Upper lobe of left lung (tissue), 6 donors: ENCODE results near the gene MSMO1. TPM values are rescaled to one million over a fixed set of nuclear protein-coding genes. Genes with fewer than 3 reads are reported as not detected.

Source experiments
- ATAC-seq, 2 donors: fragments of 200-7000 bp; cut with Tn5 transposase; one replicate each; pipeline ENCODE4 v1.9.1; 2022; ENCODE audit warnings: mild to moderate bottlenecking in 2 of 2, moderate library complexity in 2 of 2; ENCODE audit not compliant: low FRiP score in 2 of 2
- DNase-seq, 2 donors: peaks; one replicate each; pipeline ENCODE4 v3.0.0-alpha.2; 2019 to 2020
- H3K27ac ChIP-seq, 4 donors: fragments of 200-600 bp; sonication (generic); one replicate each; pipeline ENCODE4 v1.5.1; 2016 to 2019
- H3K27me3 ChIP-seq, 4 donors: fragments of 200-600 bp; sonication (generic); one replicate each; pipeline ENCODE4 v1.5.1; 2017 to 2019
- H3K36me3 ChIP-seq, 4 donors: fragments of 200-600 bp; sonication (generic); one replicate each; pipeline ENCODE4 v1.5.1; 2016 to 2019
- H3K4me1 ChIP-seq, 4 donors: fragments of 200-600 bp; sonication (generic); one replicate each; pipeline ENCODE4 v1.5.1; 2018 to 2019
- H3K4me3 ChIP-seq, 4 donors: fragments of 200-600 bp; sonication (generic); one replicate each; pipeline ENCODE4 v1.5.1; 2017 to 2019; ENCODE audit warnings: mild to moderate bottlenecking in 2 of 4, moderate library complexity in 1 of 4
- H3K9me3 ChIP-seq, 4 donors: fragments of 200-600 bp; sonication (generic); one replicate each; pipeline ENCODE4 v1.5.1; 2018 to 2019
- EP300 ChIP-seq, 4 donors: sonication (generic); formaldehyde crosslinking; IDR thresholded peaks; one replicate each; pipeline ENCODE4 v1.5.1; 2017; ENCODE audit warnings: antibody characterized with exemption in 4 of 4, control low read depth in 2 of 4
- POLR2A ChIP-seq, 4 donors: fragments of 450-650 bp; IDR thresholded peaks; one replicate each; pipeline ENCODE4 v1.5.1; 2016 to 2017; ENCODE audit warnings: antibody characterized with exemption in 4 of 4, mild to moderate bottlenecking in 2 of 4
- POLR2AphosphoS5 ChIP-seq, 2 donors: sonication (generic); formaldehyde crosslinking; IDR thresholded peaks; one replicate each; pipeline ENCODE4 v1.5.1; 2017; ENCODE audit warnings: antibody characterized with exemption in 2 of 2
- WGBS, 2 donors: methylation state at CpG; one replicate each; pipeline ENCODE4 v1.1.5; 2017 to 2018; 5-methylcytosine and 5-hydroxymethylcytosine counted together
- total RNA-seq, 6 donors: library from RNA; depleted of rRNA in 4 of 6; stranded (reverse); fragments of >200 nt in 4 of 6; gene quantifications; one replicate each; pipeline versions ENCODE4 v1.1.0 to v1.2.1, GENCODE V29; 2016 to 2021
- TF ChIP-seq, protein P1 (sequence below), 6 experiments: fragments of 450-650 bp in 4 of 6; fragments of 200-600 bp in 2 of 6; sonication (generic) in 2 of 6; IDR thresholded peaks; one replicate each; pipeline ENCODE4 v1.5.1; 2016 to 2019; ENCODE audit warnings: antibody characterized with exemption in 6 of 6
- donor health status: DM: no; HTN: no; CAD: no; lungs with moderate emphysema.
- donor health status: DM: no; HTN: yes; CAD: no; lungs with severe emphysema.

The MSMO1 gene
- total RNA-seq, 6 donors from 2014 or later = 21.0 to 193 (median 125) TPM

GRCh38 chr4:165378745-165379677 is 51.5 kb downstream of the MSMO1 start, which contains the start of gene CPE:
Gene CPE, plus strand, starts transcription at chr4:165379008. Its CDS starts 214 bp downstream, at chr4:165379222.
- TF ChIP-seq POLR2A (IDR thresholded peaks at IDR 0.05) (peak in 2 of 4 donors; percentile 29 to 66), EP300 (IDR thresholded peaks at IDR 0.05) (no peak), POLR2AphosphoS5 (IDR thresholded peaks at IDR 0.05) (peak in 1 of 2 donors; percentile 38)
- TF ChIP-seq, protein P1, sequence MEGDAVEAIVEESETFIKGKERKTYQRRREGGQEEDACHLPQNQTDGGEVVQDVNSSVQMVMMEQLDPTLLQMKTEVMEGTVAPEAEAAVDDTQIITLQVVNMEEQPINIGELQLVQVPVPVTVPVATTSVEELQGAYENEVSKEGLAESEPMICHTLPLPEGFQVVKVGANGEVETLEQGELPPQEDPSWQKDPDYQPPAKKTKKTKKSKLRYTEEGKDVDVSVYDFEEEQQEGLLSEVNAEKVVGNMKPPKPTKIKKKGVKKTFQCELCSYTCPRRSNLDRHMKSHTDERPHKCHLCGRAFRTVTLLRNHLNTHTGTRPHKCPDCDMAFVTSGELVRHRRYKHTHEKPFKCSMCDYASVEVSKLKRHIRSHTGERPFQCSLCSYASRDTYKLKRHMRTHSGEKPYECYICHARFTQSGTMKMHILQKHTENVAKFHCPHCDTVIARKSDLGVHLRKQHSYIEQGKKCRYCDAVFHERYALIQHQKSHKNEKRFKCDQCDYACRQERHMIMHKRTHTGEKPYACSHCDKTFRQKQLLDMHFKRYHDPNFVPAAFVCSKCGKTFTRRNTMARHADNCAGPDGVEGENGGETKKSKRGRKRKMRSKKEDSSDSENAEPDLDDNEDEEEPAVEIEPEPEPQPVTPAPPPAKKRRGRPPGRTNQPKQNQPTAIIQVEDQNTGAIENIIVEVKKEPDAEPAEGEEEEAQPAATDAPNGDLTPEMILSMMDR (IDR thresholded peaks at IDR 0.05) = peak; percentile 38 to 83 (median 62)
- peak; percentile 79 to 92 for DNase-seq
- Histone ChIP-seq H3K4me3 (peak within 1 kb of the TSS; percentile 19 to 65 (median 52)), H3K27me3 (peaks cover 0 to 14% (median 6%) of the 10 kb centered on the region in 4 donors), H3K36me3 (no peaks in the 10 kb centered on the region), H3K27ac (peak within 1 kb of the TSS in 3 of 4 donors; percentile 14 to 75 (median 67)), H3K4me1 (peaks cover 0 to 13% (median 8%) of the 10 kb centered on the region in 4 donors), H3K9me3 (no peaks in the 10 kb centered on the region)
- ATAC-seq = peak; percentile 94 to 97
- 5 to 12% methylated on average over 5 to 61 of the region's 82 CpGs for WGBS, 2 donors

DNA sequence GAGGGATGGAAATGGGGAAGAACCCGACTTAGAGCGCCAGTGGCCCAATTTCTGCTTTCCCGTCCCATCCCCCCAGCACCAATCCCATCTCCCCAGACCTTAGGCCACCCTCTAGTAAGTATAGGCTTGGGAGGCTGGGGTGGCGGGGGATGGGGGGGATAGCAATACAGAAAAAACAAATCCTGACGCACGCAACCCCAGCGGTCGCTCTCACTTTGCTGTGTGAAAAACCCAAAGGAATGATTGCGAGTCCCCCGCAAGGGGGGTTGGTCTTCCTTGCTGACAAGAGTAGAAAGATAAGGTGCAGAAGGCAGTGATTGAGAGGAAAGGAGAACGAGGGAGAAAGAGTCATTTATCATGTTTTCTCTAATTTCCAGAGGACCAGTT is 52.2 kb downstream of the MSMO1 start:
- WGBS, 2 donors = 63 to 73% methylated on average over 11 of the region's 11 CpGs
- TF ChIP-seq POLR2A (IDR thresholded peaks at IDR 0.05) = no peak
- TF ChIP-seq, protein P1 (IDR thresholded peaks at IDR 0.05) = no peak
- peak overlapping the region in 2 of 4 donors; percentile 67 to 75 for H3K27ac ChIP-seq
- H3K36me3 ChIP-seq = no peaks in the 10 kb centered on the region
- DNase-seq (no peak), ATAC-seq (peak in 1 of 2 donors; percentile 23)
- H3K9me3 ChIP-seq = no peaks in the 10 kb centered on the region
- peak overlapping the region; percentile 19 to 65 (median 52) for H3K4me3 ChIP-seq
- peaks cover 0 to 14% (median 6%) of the 10 kb centered on the region in 4 donors for H3K27me3 ChIP-seq
- H3K4me1 ChIP-seq = peaks cover 0 to 13% (median 8%) of the 10 kb centered on the region in 4 donors

DNA sequence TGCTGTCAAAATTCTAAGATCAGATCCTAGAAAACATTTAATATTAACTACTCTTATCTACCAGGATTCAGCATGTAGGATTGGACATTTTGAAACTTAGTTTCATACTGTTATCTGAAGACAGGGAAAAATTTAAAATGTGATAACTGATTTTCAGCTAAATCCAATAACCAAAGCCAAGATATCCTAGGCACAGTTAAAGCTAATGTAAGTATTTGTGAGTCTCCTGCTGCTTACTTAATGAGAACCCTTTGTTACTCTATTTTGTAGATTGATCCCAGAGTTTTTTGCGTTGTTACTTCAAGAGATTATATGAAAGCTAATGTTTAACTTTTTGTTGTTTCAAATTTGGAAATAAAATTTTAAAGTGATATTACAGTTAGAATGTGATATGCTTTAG is 53.3 kb downstream of the MSMO1 start:
- Histone ChIP-seq H3K27ac (no peak overlapping the region), H3K9me3 (no peaks in the 10 kb centered on the region), H3K4me1 (peaks cover 0 to 13% (median 8%) of the 10 kb centered on the region in 4 donors), H3K27me3 (peaks cover 0 to 14% (median 6%) of the 10 kb centered on the region in 4 donors), H3K4me3 (no peak overlapping the region), H3K36me3 (no peaks in the 10 kb centered on the region)
- TF ChIP-seq POLR2AphosphoS5 (IDR thresholded peaks at IDR 0.05) (no peak), EP300 (IDR thresholded peaks at IDR 0.05) (no peak), POLR2A (IDR thresholded peaks at IDR 0.05) (no peak)
- TF ChIP-seq, protein P1 (IDR thresholded peaks at IDR 0.05) = no peak
- ATAC-seq (no peak), DNase-seq (no peak)
- WGBS, 2 donors = 86 to 88% methylated on average over 1 of the region's 1 CpG

- Histone ChIP-seq H3K4me3 (no peak overlapping the region), H3K9me3 (no peaks in the 10 kb centered on the region), H3K27ac (no peak overlapping the region), H3K4me1 (peaks cover 0 to 13% (median 8%) of the 10 kb centered on the region in 4 donors), H3K27me3 (peaks cover 0 to 14% (median 6%) of the 10 kb centered on the region in 4 donors), H3K36me3 (no peaks in the 10 kb centered on the region)
- TF ChIP-seq EP300 (IDR thresholded peaks at IDR 0.05) (no peak), POLR2A (IDR thresholded peaks at IDR 0.05) (no peak), POLR2AphosphoS5 (IDR thresholded peaks at IDR 0.05) (no peak)
- TF ChIP-seq, protein P1 (IDR thresholded peaks at IDR 0.05) = no peak
- no peak for DNase-seq
- WGBS, 2 donors = 80 to 82% methylated on average over 3 of the region's 3 CpGs
- ATAC-seq = no peak
Measured at GRCh38 chr4:165381821-165382373, 54.4 kb downstream of the MSMO1 start.
